Vagina (tissue), 2 donors: ENCODE results near the gene SP7. TPM values are rescaled to one million over a fixed set of nuclear protein-coding genes. Genes with fewer than 3 reads are reported as not detected.

Experiments
- DNase-seq, 2 donors: peaks; one replicate each; pipeline ENCODE4 v3.0.0-alpha.2; 2017; ENCODE audit errors: extremely low spot score in 2 of 2
- H3K27ac ChIP-seq: fragments of 200-600 bp; sonication (generic); one replicate; pipeline ENCODE4 v1.5.1; 2019
- H3K27me3 ChIP-seq: fragments of 200-600 bp; sonication (generic); one replicate; pipeline ENCODE4 v1.5.1; 2019
- H3K36me3 ChIP-seq, 2 donors: fragments of 200-600 bp; sonication (generic); one replicate each; pipeline ENCODE4 v1.5.1; 2017 to 2019
- H3K4me1 ChIP-seq: fragments of 200-600 bp; sonication (generic); one replicate; pipeline ENCODE4 v1.5.1; 2019
- H3K4me3 ChIP-seq, 2 donors: fragments of 200-600 bp; sonication (generic); 1 replicate in 1 of 2; 2 replicates in 1 of 2; pipeline ENCODE4 v1.5.1; 2016 to 2019
- H3K9me3 ChIP-seq: fragments of 200-600 bp; sonication (generic); one replicate; pipeline ENCODE4 v1.5.1; 2019
- POLR2A ChIP-seq, 2 donors: fragments of 450-650 bp; IDR thresholded peaks; one replicate each; pipeline ENCODE4 v1.6.1; 2017; ENCODE audit warnings: antibody characterized with exemption in 2 of 2, mild to moderate bottlenecking in 2 of 2, moderate library complexity in 2 of 2
- POLR2AphosphoS5 ChIP-seq, 2 donors: sonication (generic); formaldehyde crosslinking; IDR thresholded peaks; one replicate each; pipeline ENCODE4 v1.9.0; 2017; ENCODE audit warnings: antibody characterized with exemption in 2 of 2, mild to moderate bottlenecking in 2 of 2, low read depth in 1 of 2; ENCODE audit not compliant: insufficient read depth in 1 of 2
- intact Hi-C: fragments of 100-400 bp; cut with DNase I; formaldehyde crosslinking; loops from one replicate; pipeline ENCODE4 v1.15.1; 2023
- total RNA-seq: library from RNA; depleted of rRNA; stranded (reverse); fragments of >200 nt; gene quantifications from one replicate; pipeline ENCODE4 v1.2.3, GENCODE V29; 2016
- TF ChIP-seq, protein P1 (sequence below), 3 experiments: fragments of 450-650 bp in 2 of 3; fragments of 200-600 bp in 1 of 3; sonication (generic) in 1 of 3; IDR thresholded peaks; one replicate each; pipeline ENCODE4 v1.5.1; 2017 to 2019; ENCODE audit warnings: antibody characterized with exemption in 3 of 3, mild to moderate bottlenecking in 2 of 3, moderate library complexity in 2 of 3

Gene SP7
- total RNA-seq, 1 donor from 2014 or later: not detected

DNA sequence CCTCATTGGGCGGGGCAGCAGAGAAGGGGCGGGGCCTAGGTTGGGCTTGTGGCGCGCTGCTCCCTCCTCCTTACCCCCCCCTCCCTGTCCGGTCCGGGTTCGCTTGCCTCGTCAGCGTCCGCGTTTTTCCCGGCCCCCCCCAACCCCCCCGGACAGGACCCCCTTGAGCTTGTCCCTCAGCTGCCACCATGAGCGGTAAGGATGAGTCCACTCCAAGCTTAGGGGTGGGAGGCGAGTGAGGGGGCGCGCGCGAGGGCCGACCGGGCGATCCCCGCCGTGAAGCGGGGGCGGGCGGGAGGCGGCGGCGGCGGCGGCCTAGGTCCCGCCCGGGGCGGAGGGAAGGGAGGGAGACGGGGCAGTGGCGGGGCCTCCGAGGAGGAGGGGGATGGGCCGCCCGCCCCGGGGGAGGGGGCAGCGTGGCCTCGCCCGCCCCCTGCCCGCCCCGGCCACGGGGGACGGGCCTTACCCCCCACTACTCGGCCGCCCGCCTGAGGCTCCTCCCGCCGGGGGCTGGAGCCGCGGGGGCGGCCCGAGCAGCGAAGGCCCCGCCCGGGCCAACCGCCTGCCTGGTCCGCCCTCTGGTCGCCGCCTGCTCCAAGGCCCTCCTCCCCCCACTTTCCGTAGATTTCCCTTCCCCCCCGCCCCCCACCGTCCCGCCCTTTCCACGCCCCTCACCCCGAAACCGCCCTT lies 44.1 kb upstream of the SP7 start, which contains the start of gene SP1:
Gene SP1, plus strand, starts transcription at position 73 of the 690 bp plus-strand sequence. Its CDS starts 116 bp downstream, at position 189.
- TF ChIP-seq POLR2A (IDR thresholded peaks at IDR 0.05): peak in 1 of 2 donors; percentile 38
- TF ChIP-seq, protein P1, sequence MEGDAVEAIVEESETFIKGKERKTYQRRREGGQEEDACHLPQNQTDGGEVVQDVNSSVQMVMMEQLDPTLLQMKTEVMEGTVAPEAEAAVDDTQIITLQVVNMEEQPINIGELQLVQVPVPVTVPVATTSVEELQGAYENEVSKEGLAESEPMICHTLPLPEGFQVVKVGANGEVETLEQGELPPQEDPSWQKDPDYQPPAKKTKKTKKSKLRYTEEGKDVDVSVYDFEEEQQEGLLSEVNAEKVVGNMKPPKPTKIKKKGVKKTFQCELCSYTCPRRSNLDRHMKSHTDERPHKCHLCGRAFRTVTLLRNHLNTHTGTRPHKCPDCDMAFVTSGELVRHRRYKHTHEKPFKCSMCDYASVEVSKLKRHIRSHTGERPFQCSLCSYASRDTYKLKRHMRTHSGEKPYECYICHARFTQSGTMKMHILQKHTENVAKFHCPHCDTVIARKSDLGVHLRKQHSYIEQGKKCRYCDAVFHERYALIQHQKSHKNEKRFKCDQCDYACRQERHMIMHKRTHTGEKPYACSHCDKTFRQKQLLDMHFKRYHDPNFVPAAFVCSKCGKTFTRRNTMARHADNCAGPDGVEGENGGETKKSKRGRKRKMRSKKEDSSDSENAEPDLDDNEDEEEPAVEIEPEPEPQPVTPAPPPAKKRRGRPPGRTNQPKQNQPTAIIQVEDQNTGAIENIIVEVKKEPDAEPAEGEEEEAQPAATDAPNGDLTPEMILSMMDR (IDR thresholded peaks at IDR 0.05): no peak

DNA sequence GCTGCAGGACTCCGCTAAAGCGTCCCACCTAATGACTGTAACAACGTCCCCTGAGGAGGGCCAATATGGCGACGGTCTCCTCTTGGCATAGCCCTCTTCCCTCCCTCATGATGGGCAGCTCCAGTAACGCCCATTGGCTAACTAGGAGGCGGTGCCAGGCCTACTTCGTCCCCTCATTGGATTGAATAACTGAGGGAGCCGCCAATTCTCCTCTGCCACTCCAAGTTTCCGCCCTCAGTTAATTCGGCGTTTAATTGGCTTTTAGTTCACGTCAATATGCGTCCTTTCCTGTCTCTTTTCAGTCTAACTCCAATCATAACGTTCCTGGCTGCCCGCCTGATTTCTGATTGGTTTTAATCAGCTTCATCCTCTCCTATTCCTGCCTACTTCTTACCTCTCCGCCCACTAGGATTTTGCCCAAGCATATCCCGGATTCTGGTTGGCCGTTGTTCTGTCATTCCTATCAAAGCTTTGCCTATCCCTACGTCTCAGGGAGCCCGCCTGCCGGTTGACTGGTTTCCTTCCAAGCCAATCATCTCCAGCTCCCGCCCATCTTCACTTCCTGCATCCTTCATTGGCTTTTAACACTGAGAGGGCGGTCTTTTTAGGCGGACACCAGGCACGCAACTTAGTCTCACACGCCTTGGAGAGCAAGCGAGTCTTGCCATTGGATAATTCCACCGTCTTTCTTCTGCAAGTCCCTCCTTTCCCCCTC lies 43.4 kb upstream of the SP7 start:
- intact Hi-C loops: loop anchor here (10.0 kb wide), 1 partner anchor 75 kb away; the partner anchor contains the start of gene PCBP2
- Histone ChIP-seq H3K27ac (peak overlapping the region; percentile 100), H3K36me3 (peaks cover 0 to 27% of the 10 kb centered on the region in 2 donors), H3K4me1 (peaks cover 37% of the 10 kb centered on the region), H3K27me3 (no peaks in the 10 kb centered on the region), H3K9me3 (no peaks in the 10 kb centered on the region), H3K4me3 (peak overlapping the region; percentile 64 to 93)
- TF ChIP-seq, protein P1 (IDR thresholded peaks at IDR 0.05): no peak
- TF ChIP-seq POLR2AphosphoS5 (IDR thresholded peaks at IDR 0.05; ENCODE audit: insufficient read depth in 1 of 2, low read depth in 1 of 2): peak; percentile 88 to 96
- peak in 1 of 2 donors; percentile 92 for TF ChIP-seq POLR2A (IDR thresholded peaks at IDR 0.05)
- peak; percentile 100 for DNase-seq

More for the DNA sequence above, 44.1 kb upstream of the SP7 start, which contains the start of gene SP1:
- peaks cover 0 to 34% of the 10 kb centered on the region in 2 donors for H3K36me3 ChIP-seq
- DNase-seq: peak in 1 of 2 donors; percentile 94
- intact Hi-C loops: loop anchor here (10.0 kb wide), 1 partner anchor 75 kb away; the partner anchor contains the start of gene PCBP2
- H3K4me3 ChIP-seq: peak within 1 kb of the TSS; percentile 64 to 93
- H3K9me3 ChIP-seq: no peaks in the 10 kb centered on the region
- peak within 1 kb of the TSS; percentile 100 for H3K27ac ChIP-seq
- no peaks in the 10 kb centered on the region for H3K27me3 ChIP-seq
- H3K4me1 ChIP-seq: peaks cover 44% of the 10 kb centered on the region

DNA sequence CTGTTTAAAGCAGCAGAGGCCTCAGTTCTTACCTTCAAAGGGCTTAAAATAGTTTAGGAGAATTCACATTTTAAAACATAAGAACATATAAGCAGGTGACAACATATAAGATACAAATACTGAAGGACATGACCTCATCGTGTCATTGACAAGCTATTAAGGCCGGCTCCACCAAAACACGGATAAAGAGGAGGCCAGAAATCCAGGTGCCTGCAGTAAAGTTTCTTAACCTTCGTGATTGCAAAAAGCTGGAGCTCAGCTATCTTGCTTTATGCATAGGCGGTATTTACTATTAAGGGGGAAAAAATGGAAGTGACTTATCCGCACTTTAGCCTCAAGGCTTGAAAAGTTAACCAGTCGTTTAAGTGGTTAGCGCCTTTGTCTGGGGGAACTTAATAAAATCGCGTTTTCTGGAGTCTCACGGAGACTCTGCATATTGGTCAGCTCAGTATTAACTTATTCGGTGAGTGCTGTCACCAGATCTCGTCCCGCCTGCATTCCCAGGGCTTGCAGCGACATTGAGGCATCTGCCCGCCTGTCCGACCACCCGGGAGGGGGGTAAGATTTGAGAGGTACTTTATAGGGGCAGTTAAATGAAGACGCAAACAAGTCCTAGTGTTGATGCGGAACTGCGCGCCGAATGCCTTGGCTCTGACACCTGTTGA lies 42.7 kb upstream of the SP7 start:
- no peak for DNase-seq
- Histone ChIP-seq H3K4me3 (peak overlapping the region; percentile 51 to 73), H3K9me3 (no peaks in the 10 kb centered on the region), H3K4me1 (peaks cover 33% of the 10 kb centered on the region), H3K36me3 (peaks cover 0 to 21% of the 10 kb centered on the region in 2 donors), H3K27me3 (no peaks in the 10 kb centered on the region), H3K27ac (peak overlapping the region; percentile 96)
- TF ChIP-seq, protein P1 (IDR thresholded peaks at IDR 0.05): no peak
- intact Hi-C loops: no loop called here

DNA sequence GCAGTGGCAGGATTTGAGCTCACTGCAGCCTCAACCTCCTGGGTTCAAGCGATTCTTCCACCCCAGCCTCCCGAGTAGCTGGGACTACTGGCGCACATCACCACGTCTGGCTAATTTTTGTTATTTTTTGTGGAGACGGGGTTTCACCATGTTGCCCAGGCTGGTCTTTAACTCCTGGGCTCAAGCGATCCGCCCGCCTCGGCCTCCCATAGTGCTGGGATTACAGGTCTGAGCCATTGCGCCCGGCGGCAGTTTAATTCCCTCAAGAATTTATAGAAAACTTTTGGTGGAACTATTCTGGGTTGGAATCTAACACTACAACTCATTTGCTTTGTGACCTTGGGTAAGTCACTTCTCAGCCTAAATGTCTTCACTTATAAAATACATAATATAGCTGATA lies 42.1 kb upstream of the SP7 start:
- TF ChIP-seq, protein P1 (IDR thresholded peaks at IDR 0.05): no peak
- intact Hi-C loops: no loop called here
- peak overlapping the region; percentile 96 for H3K27ac ChIP-seq

More for the DNA sequence above, 42.1 kb upstream of the SP7 start:
- Histone ChIP-seq H3K4me3 (no peak overlapping the region), H3K4me1 (peaks cover 33% of the 10 kb centered on the region), H3K9me3 (no peaks in the 10 kb centered on the region), H3K27me3 (no peaks in the 10 kb centered on the region), H3K36me3 (peaks cover 0 to 17% of the 10 kb centered on the region in 2 donors)
- no peak for DNase-seq
